Measurements from ENCODE around the gene JARID2.

Gene JARID2

GRCh38 chr6:15374119-15374518, 128.2 kb downstream of the JARID2 start:
- 92% methylated on average over 7 of the region's 7 CpGs for WGBS
- no peak overlapping the region for H3K27ac ChIP-seq (ENCODE audit: low read depth, low read length)
- peaks cover 48% of the 10 kb centered on the region for H3K4me1 ChIP-seq (ENCODE audit: insufficient read depth, low read length)
- H3K9me3 ChIP-seq (ENCODE audit: insufficient read depth, low read depth, low read length), result no peaks in the 10 kb centered on the region
- peaks cover 47% of the 10 kb centered on the region for H3K36me3 ChIP-seq (ENCODE audit: insufficient read depth, low read length)
- no peak overlapping the region for H3K4me3 ChIP-seq (ENCODE audit: low read length)
- H3K27me3 ChIP-seq (ENCODE audit: insufficient read depth, low read length), result no peaks in the 10 kb centered on the region
- no peak overlapping the region for H3K9ac ChIP-seq (ENCODE audit: low read depth, low read length)

GRCh38 chr6:15375018-15375417, 129.1 kb downstream of the JARID2 start:
- Histone ChIP-seq H3K4me1 (ENCODE audit: insufficient read depth, low read length) (peaks cover 47% of the 10 kb centered on the region), H3K27me3 (ENCODE audit: insufficient read depth, low read length) (no peaks in the 10 kb centered on the region), H3K27ac (ENCODE audit: low read depth, low read length) (no peak overlapping the region), H3K9me3 (ENCODE audit: insufficient read depth, low read depth, low read length) (no peaks in the 10 kb centered on the region), H3K9ac (ENCODE audit: low read depth, low read length) (no peak overlapping the region), H3K4me3 (ENCODE audit: low read length) (no peak overlapping the region), H3K36me3 (ENCODE audit: insufficient read depth, low read length) (peaks cover 46% of the 10 kb centered on the region)
- 95% methylated on average over 2 of the region's 2 CpGs for WGBS

- peaks cover 43% of the 10 kb centered on the region for H3K36me3 ChIP-seq (ENCODE audit: insufficient read depth, low read length)
- 93% methylated on average over 4 of the region's 4 CpGs for WGBS
- peaks cover 52% of the 10 kb centered on the region for H3K4me1 ChIP-seq (ENCODE audit: insufficient read depth, low read length)
Observed at GRCh38 chr6:15375638-15376290, 129.9 kb downstream of the JARID2 start.

GRCh38 chr6:15376900-15377487, 131.1 kb downstream of the JARID2 start:
- Histone ChIP-seq H3K27me3 (ENCODE audit: insufficient read depth, low read length) (no peaks in the 10 kb centered on the region), H3K9ac (ENCODE audit: low read depth, low read length) (no peak overlapping the region), H3K36me3 (ENCODE audit: insufficient read depth, low read length) (peaks cover 42% of the 10 kb centered on the region), H3K4me3 (ENCODE audit: low read length) (no peak overlapping the region), H3K9me3 (ENCODE audit: insufficient read depth, low read depth, low read length) (no peaks in the 10 kb centered on the region), H3K27ac (ENCODE audit: low read depth, low read length) (no peak overlapping the region), H3K4me1 (ENCODE audit: insufficient read depth, low read length) (peaks cover 50% of the 10 kb centered on the region)
- 81% methylated on average over 5 of the region's 5 CpGs for WGBS

More at GRCh38 chr6:15375638-15376290, 129.9 kb downstream of the JARID2 start:
- Histone ChIP-seq H3K4me3 (ENCODE audit: low read length) (no peak overlapping the region), H3K27me3 (ENCODE audit: insufficient read depth, low read length) (no peaks in the 10 kb centered on the region), H3K27ac (ENCODE audit: low read depth, low read length) (no peak overlapping the region), H3K9me3 (ENCODE audit: insufficient read depth, low read depth, low read length) (no peaks in the 10 kb centered on the region), H3K9ac (ENCODE audit: low read depth, low read length) (no peak overlapping the region)

- Histone ChIP-seq H3K4me3 (ENCODE audit: low read length) (no peak overlapping the region), H3K4me1 (ENCODE audit: insufficient read depth, low read length) (peaks cover 56% of the 10 kb centered on the region), H3K9me3 (ENCODE audit: insufficient read depth, low read depth, low read length) (no peaks in the 10 kb centered on the region), H3K9ac (ENCODE audit: low read depth, low read length) (no peak overlapping the region), H3K27ac (ENCODE audit: low read depth, low read length) (no peak overlapping the region), H3K36me3 (ENCODE audit: insufficient read depth, low read length) (peaks cover 36% of the 10 kb centered on the region), H3K27me3 (ENCODE audit: insufficient read depth, low read length) (no peaks in the 10 kb centered on the region)
- WGBS, result 74% methylated on average over 1 of the region's 1 CpG
Observed at GRCh38 chr6:15378272-15378671, 132.4 kb downstream of the JARID2 start.

- Histone ChIP-seq H3K9ac (ENCODE audit: low read depth, low read length) (no peak overlapping the region), H3K4me1 (ENCODE audit: insufficient read depth, low read length) (peaks cover 59% of the 10 kb centered on the region), H3K27ac (ENCODE audit: low read depth, low read length) (no peak overlapping the region), H3K36me3 (ENCODE audit: insufficient read depth, low read length) (peaks cover 30% of the 10 kb centered on the region), H3K9me3 (ENCODE audit: insufficient read depth, low read depth, low read length) (no peaks in the 10 kb centered on the region), H3K4me3 (ENCODE audit: low read length) (no peak overlapping the region), H3K27me3 (ENCODE audit: insufficient read depth, low read length) (no peaks in the 10 kb centered on the region)
- 86% methylated on average over 4 of the region's 4 CpGs for WGBS
Observed at GRCh38 chr6:15378866-15379265, 133.0 kb downstream of the JARID2 start.

GRCh38 chr6:15380351-15380750, 134.5 kb downstream of the JARID2 start:
- H3K9me3 ChIP-seq (ENCODE audit: insufficient read depth, low read depth, low read length), result no peaks in the 10 kb centered on the region
- H3K27me3 ChIP-seq (ENCODE audit: insufficient read depth, low read length), result no peaks in the 10 kb centered on the region
- no peak overlapping the region for H3K9ac ChIP-seq (ENCODE audit: low read depth, low read length)
- 86% methylated on average over 4 of the region's 4 CpGs for WGBS
- peaks cover 60% of the 10 kb centered on the region for H3K4me1 ChIP-seq (ENCODE audit: insufficient read depth, low read length)
- H3K4me3 ChIP-seq (ENCODE audit: low read length), result no peak overlapping the region
- H3K36me3 ChIP-seq (ENCODE audit: insufficient read depth, low read length), result peaks cover 15% of the 10 kb centered on the region
- H3K27ac ChIP-seq (ENCODE audit: low read depth, low read length), result no peak overlapping the region

- Histone ChIP-seq H3K36me3 (ENCODE audit: insufficient read depth, low read length) (no peaks in the 10 kb centered on the region), H3K4me1 (ENCODE audit: insufficient read depth, low read length) (peaks cover 72% of the 10 kb centered on the region), H3K27ac (ENCODE audit: low read depth, low read length) (no peak overlapping the region), H3K27me3 (ENCODE audit: insufficient read depth, low read length) (no peaks in the 10 kb centered on the region), H3K4me3 (ENCODE audit: low read length) (no peak overlapping the region), H3K9me3 (ENCODE audit: insufficient read depth, low read depth, low read length) (no peaks in the 10 kb centered on the region), H3K9ac (ENCODE audit: low read depth, low read length) (no peak overlapping the region)
- 83% methylated on average over 7 of the region's 7 CpGs for WGBS
Observed at GRCh38 chr6:15382089-15382488, 136.2 kb downstream of the JARID2 start.

- WGBS, result 80% methylated on average over 8 of the region's 8 CpGs
- Histone ChIP-seq H3K4me1 (ENCODE audit: insufficient read depth, low read length) (peaks cover 78% of the 10 kb centered on the region), H3K27ac (ENCODE audit: low read depth, low read length) (no peak overlapping the region), H3K9me3 (ENCODE audit: insufficient read depth, low read depth, low read length) (no peaks in the 10 kb centered on the region), H3K27me3 (ENCODE audit: insufficient read depth, low read length) (no peaks in the 10 kb centered on the region), H3K4me3 (ENCODE audit: low read length) (no peak overlapping the region), H3K36me3 (ENCODE audit: insufficient read depth, low read length) (no peaks in the 10 kb centered on the region), H3K9ac (ENCODE audit: low read depth, low read length) (no peak overlapping the region)
Observed at GRCh38 chr6:15382712-15383111, 136.8 kb downstream of the JARID2 start.

GRCh38 chr6:15384901-15385300, 139.0 kb downstream of the JARID2 start:
- H3K4me1 ChIP-seq (ENCODE audit: insufficient read depth, low read length), result peaks cover 82% of the 10 kb centered on the region
- H3K9ac ChIP-seq (ENCODE audit: low read depth, low read length), result no peak overlapping the region
- no peaks in the 10 kb centered on the region for H3K27me3 ChIP-seq (ENCODE audit: insufficient read depth, low read length)
- H3K36me3 ChIP-seq (ENCODE audit: insufficient read depth, low read length), result no peaks in the 10 kb centered on the region
- WGBS, result 55% methylated on average over 4 of the region's 4 CpGs
- H3K9me3 ChIP-seq (ENCODE audit: insufficient read depth, low read depth, low read length), result no peaks in the 10 kb centered on the region
- H3K27ac ChIP-seq (ENCODE audit: low read depth, low read length), result no peak overlapping the region
- no peak overlapping the region for H3K4me3 ChIP-seq (ENCODE audit: low read length)

GRCh38 chr6:15385521-15385920, 139.7 kb downstream of the JARID2 start:
- no peak overlapping the region for H3K9ac ChIP-seq (ENCODE audit: low read depth, low read length)
- no peak overlapping the region for H3K4me3 ChIP-seq (ENCODE audit: low read length)
- peaks cover 2% of the 10 kb centered on the region; the same call in 1 of the 2 replicates for H3K36me3 ChIP-seq (ENCODE audit: insufficient read depth, low read length)
- H3K4me1 ChIP-seq (ENCODE audit: insufficient read depth, low read length), result peaks cover 83% of the 10 kb centered on the region
- no peak overlapping the region for H3K27ac ChIP-seq (ENCODE audit: low read depth, low read length)
- no peaks in the 10 kb centered on the region for H3K9me3 ChIP-seq (ENCODE audit: insufficient read depth, low read depth, low read length)
- 81% methylated on average over 5 of the region's 6 CpGs for WGBS
- H3K27me3 ChIP-seq (ENCODE audit: insufficient read depth, low read length), result no peaks in the 10 kb centered on the region

Measured in HUES64 (cell line).